Measurements from ENCODE around the gene ZNF804B.

DNA sequence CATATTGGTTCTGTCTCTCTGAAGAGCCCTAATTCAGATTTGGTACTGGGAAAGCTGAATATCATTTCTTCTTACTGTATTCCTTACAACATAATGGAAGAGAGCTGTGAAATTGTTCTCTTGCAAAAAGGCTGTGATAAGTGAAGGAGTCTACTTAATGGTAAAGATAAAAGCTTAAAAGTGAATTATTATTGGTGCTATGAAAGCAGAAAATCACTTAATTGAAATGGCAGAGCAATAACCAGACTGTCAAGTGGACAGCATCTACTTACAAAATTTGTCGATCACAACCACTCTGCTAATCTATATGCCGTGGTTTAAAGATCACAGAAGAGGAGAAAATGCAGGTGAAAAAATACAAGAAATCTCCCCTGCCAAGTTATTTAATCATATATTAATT, 300.7 kb downstream of the ZNF804B start:
- TF ChIP-seq, protein P1, sequence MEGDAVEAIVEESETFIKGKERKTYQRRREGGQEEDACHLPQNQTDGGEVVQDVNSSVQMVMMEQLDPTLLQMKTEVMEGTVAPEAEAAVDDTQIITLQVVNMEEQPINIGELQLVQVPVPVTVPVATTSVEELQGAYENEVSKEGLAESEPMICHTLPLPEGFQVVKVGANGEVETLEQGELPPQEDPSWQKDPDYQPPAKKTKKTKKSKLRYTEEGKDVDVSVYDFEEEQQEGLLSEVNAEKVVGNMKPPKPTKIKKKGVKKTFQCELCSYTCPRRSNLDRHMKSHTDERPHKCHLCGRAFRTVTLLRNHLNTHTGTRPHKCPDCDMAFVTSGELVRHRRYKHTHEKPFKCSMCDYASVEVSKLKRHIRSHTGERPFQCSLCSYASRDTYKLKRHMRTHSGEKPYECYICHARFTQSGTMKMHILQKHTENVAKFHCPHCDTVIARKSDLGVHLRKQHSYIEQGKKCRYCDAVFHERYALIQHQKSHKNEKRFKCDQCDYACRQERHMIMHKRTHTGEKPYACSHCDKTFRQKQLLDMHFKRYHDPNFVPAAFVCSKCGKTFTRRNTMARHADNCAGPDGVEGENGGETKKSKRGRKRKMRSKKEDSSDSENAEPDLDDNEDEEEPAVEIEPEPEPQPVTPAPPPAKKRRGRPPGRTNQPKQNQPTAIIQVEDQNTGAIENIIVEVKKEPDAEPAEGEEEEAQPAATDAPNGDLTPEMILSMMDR (IDR thresholded peaks at IDR 0.05): no peak
- TF ChIP-seq POLR2A (IDR thresholded peaks at IDR 0.05): no peak

All from right lobe of liver (tissue), 4 donors.